ENCODE measurements around the gene PPP1R14C. TPM values are rescaled to one million over a fixed set of nuclear protein-coding genes. Genes with fewer than 3 reads are reported as not detected.

PPP1R14C gene
- total and polyA plus RNA-seq, 2 experiments from 2014 or later = 106 to 190 TPM

GRCh38 chr6:150282806-150283205 lies 140.0 kb downstream of the PPP1R14C start:
- TF ChIP-seq, protein P1, sequence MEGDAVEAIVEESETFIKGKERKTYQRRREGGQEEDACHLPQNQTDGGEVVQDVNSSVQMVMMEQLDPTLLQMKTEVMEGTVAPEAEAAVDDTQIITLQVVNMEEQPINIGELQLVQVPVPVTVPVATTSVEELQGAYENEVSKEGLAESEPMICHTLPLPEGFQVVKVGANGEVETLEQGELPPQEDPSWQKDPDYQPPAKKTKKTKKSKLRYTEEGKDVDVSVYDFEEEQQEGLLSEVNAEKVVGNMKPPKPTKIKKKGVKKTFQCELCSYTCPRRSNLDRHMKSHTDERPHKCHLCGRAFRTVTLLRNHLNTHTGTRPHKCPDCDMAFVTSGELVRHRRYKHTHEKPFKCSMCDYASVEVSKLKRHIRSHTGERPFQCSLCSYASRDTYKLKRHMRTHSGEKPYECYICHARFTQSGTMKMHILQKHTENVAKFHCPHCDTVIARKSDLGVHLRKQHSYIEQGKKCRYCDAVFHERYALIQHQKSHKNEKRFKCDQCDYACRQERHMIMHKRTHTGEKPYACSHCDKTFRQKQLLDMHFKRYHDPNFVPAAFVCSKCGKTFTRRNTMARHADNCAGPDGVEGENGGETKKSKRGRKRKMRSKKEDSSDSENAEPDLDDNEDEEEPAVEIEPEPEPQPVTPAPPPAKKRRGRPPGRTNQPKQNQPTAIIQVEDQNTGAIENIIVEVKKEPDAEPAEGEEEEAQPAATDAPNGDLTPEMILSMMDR (IDR thresholded peaks at IDR 0.05; ENCODE audit: low read depth, low read length) = no peak
- Histone ChIP-seq H3K36me3 (no peaks in the 10 kb centered on the region), H3K27me3 (no peaks in the 10 kb centered on the region), H3K4me1 (ENCODE audit: low read depth) (no peaks in the 10 kb centered on the region), H3K9me3 (ENCODE audit: low read depth) (no peaks in the 10 kb centered on the region), H3K4me3 (no peak overlapping the region), H3K27ac (no peak overlapping the region)
- DNase-seq (ENCODE audit: low read depth in 1 of 2, low spot score in 1 of 2) = no peak

- no peak overlapping the region for H3K27ac ChIP-seq
- H3K9me3 ChIP-seq (ENCODE audit: low read depth) = no peaks in the 10 kb centered on the region
- no peaks in the 10 kb centered on the region for H3K4me1 ChIP-seq (ENCODE audit: low read depth)
- H3K4me3 ChIP-seq = no peak overlapping the region
- no peaks in the 10 kb centered on the region for H3K36me3 ChIP-seq
- TF ChIP-seq, protein P1 (IDR thresholded peaks at IDR 0.05; ENCODE audit: low read depth, low read length) = no peak
- no peaks in the 10 kb centered on the region for H3K27me3 ChIP-seq
- DNase-seq (ENCODE audit: low read depth in 1 of 2, low spot score in 1 of 2) = no peak
These were observed 143.6 kb downstream of the PPP1R14C start for GRCh38 chr6:150286460-150286859.

DNA sequence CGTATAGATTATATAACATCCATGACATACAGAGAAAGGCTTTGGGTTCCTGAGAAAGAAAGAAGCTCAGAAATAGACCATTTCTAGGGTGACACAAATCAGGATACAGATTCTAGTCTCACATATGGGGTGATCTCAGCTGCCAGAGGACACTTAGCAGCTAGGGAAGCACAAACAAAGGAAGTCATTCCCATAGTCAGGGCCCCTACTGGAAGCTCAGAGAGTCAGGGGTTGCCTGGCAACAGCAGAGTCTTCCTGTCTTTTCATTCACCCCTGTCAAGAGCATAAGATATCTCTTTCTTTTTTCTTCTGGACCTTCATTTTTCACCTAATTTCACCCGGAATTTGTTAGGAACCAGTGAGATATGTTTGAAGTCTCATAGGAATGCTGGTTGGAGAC lies 144.1 kb downstream of the PPP1R14C start:
- H3K4me3 ChIP-seq = no peak overlapping the region
- H3K4me1 ChIP-seq (ENCODE audit: low read depth) = no peaks in the 10 kb centered on the region
- no peak overlapping the region for H3K27ac ChIP-seq
- H3K9me3 ChIP-seq (ENCODE audit: low read depth) = no peaks in the 10 kb centered on the region
- TF ChIP-seq, protein P1 (IDR thresholded peaks at IDR 0.05; ENCODE audit: low read depth, low read length) = no peak
- no peaks in the 10 kb centered on the region for H3K36me3 ChIP-seq
- no peak for DNase-seq (ENCODE audit: low read depth in 1 of 2, low spot score in 1 of 2)
- H3K27me3 ChIP-seq = no peaks in the 10 kb centered on the region

DNA sequence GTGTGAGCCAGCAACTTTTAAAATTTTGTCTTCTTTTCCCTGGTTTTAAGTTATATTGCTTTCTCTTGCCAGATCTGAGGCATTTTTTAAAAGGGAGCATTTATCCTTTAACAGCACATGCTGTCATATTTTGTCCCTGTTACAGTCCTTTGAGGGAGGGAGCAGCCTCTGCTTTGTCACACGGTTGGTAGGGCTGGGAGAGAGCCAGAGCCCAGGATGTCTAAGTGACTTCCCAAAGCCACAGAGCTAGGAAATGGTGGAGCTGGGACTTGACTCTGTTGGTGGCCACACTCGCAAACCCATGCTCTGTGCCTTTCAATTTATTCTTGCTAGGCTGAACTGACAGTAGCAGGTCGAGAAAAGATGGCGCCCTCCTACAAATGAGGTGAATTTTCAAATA lies 145.6 kb downstream of the PPP1R14C start:
- H3K27me3 ChIP-seq = no peaks in the 10 kb centered on the region
- no peak for DNase-seq (ENCODE audit: low read depth in 1 of 2, low spot score in 1 of 2)
- H3K27ac ChIP-seq = no peak overlapping the region
- H3K9me3 ChIP-seq (ENCODE audit: low read depth) = no peaks in the 10 kb centered on the region
- TF ChIP-seq, protein P1 (IDR thresholded peaks at IDR 0.05; ENCODE audit: low read depth, low read length) = no peak
- no peak overlapping the region for H3K4me3 ChIP-seq
- H3K36me3 ChIP-seq = no peaks in the 10 kb centered on the region
- no peaks in the 10 kb centered on the region for H3K4me1 ChIP-seq (ENCODE audit: low read depth)

DNA sequence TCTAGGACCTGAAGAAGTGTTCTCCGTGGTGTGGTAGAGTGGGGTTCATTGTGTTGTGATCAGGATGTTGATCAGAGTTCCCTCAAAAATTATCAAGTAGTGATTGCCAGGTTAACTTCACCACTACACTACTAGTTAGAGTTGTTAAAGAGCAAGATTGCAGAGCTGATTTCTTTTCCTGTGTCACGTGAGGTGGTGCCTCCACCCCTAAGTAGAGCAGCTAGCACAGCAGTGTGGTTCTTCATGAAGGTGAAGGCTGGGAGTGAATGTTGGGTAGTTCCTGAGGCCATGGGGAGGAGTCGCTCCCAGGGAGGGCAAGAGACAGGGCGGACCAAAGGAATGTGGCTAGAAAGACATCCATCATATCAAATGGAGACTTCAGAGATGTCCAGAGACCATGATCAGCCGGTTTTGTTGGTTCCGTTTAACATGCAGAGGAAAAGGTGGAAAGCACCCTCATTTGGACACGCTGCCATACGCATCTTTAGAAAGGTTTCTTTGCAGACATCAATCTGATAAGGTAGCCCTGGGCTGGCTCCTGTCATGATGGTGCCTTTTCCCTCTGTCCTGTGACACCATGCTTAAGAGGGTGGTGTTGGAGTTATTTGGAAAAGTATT lies 146.7 kb downstream of the PPP1R14C start:
- TF ChIP-seq, protein P1 (IDR thresholded peaks at IDR 0.05; ENCODE audit: low read depth, low read length) = no peak
- no peaks in the 10 kb centered on the region for H3K9me3 ChIP-seq (ENCODE audit: low read depth)
- H3K36me3 ChIP-seq = no peaks in the 10 kb centered on the region
- H3K27me3 ChIP-seq = no peaks in the 10 kb centered on the region
- H3K4me3 ChIP-seq = no peak overlapping the region
- no peaks in the 10 kb centered on the region for H3K4me1 ChIP-seq (ENCODE audit: low read depth)
- no peak overlapping the region for H3K27ac ChIP-seq
- DNase-seq (ENCODE audit: low read depth in 1 of 2, low spot score in 1 of 2) = no peak

All from cardiac muscle cell (in vitro differentiated cells and primary cell).